ENCODE results near the gene MAPRE3. TPM values are rescaled to one million over a fixed set of nuclear protein-coding genes. Genes with fewer than 3 reads are reported as not detected.

MAPRE3 gene
- total RNA-seq, 1 experiment from 2014 or later, result 4.9 TPM

GRCh38 chr2:27003857-27004256 is 33.4 kb downstream of the MAPRE3 start:
- ChIA-PET POLR2A (interaction anchor here (0.5 kb wide), 1 partner anchor 155 kb away, joined by 5 read pairs; no protein-coding TSS in a partner anchor), CTCF (interaction anchor here (0.6 to 1.6 kb wide), 3 partner anchors 9 to 42 kb away, joined by 3 to 4 read pairs (median 3); no protein-coding TSS in a partner anchor)
- Histone ChIP-seq H3K4me3 (ENCODE audit: low read depth, low read length) (no peak overlapping the region), H3K9me3 (no peaks in the 10 kb centered on the region), H3K27me3 (replicated peaks; ENCODE audit: control insufficient read depth, insufficient read depth, low read length) (no peaks in the 10 kb centered on the region), H3K36me3 (ENCODE audit: control insufficient read depth, insufficient read depth, low read length) (no peaks in the 10 kb centered on the region), H3K4me1 (peaks cover 17% of the 10 kb centered on the region)
- Mint-ChIP-seq H3K4me3 (ENCODE audit: unreplicated experiment) (no peak overlapping the region), H3K27me3 (ENCODE audit: insufficient read depth, unreplicated experiment) (no peaks in the 10 kb centered on the region), H3K27ac (ENCODE audit: unreplicated experiment) (no peak overlapping the region), H3K9me3 (ENCODE audit: unreplicated experiment) (no peaks in the 10 kb centered on the region), H3K4me1 (ENCODE audit: low read depth, unreplicated experiment) (peaks cover 12% of the 10 kb centered on the region), H3K36me3 (ENCODE audit: insufficient read depth, unreplicated experiment) (no peaks in the 10 kb centered on the region)
- DNase-seq, result no peak
- intact Hi-C loops (cut with micrococcal nuclease; ENCODE audit: unreplicated experiment), result no loop called here
- no TSS peak for BruUV-seq (replicated peaks)
- TF ChIP-seq CTCF (IDR thresholded peaks at IDR 0.05; ENCODE audit: insufficient read depth in 1 of 2, low read depth in 1 of 2, low read length in 1 of 2, severe bottlenecking in 1 of 2, unreplicated experiment in 1 of 2), result no peak

- no TSS peak for BruUV-seq (replicated peaks)
- Mint-ChIP-seq H3K9me3 (ENCODE audit: unreplicated experiment) (no peaks in the 10 kb centered on the region), H3K4me1 (ENCODE audit: low read depth, unreplicated experiment) (peaks cover 21% of the 10 kb centered on the region), H3K4me3 (ENCODE audit: unreplicated experiment) (no peak overlapping the region), H3K27me3 (ENCODE audit: insufficient read depth, unreplicated experiment) (no peaks in the 10 kb centered on the region), H3K27ac (ENCODE audit: unreplicated experiment) (no peak overlapping the region), H3K36me3 (ENCODE audit: insufficient read depth, unreplicated experiment) (peaks cover 5% of the 10 kb centered on the region)
- no peak overlapping the region for H3K4me3 ChIP-seq (ENCODE audit: low read depth, low read length)
- no peak for DNase-seq
- H3K4me1 ChIP-seq, result peaks cover 20% of the 10 kb centered on the region
- no peaks in the 10 kb centered on the region for H3K9me3 ChIP-seq
- ChIA-PET POLR2A (interaction anchor here (0.6 kb wide), 1 partner anchor 603 kb away, joined by 3 read pairs; no protein-coding TSS in a partner anchor), CTCF (no interaction called here)
- H3K36me3 ChIP-seq (ENCODE audit: control insufficient read depth, insufficient read depth, low read length), result no peaks in the 10 kb centered on the region
- intact Hi-C loops (cut with micrococcal nuclease; ENCODE audit: unreplicated experiment), result no loop called here
- no peaks in the 10 kb centered on the region for H3K27me3 ChIP-seq (replicated peaks; ENCODE audit: control insufficient read depth, insufficient read depth, low read length)
- TF ChIP-seq CTCF (IDR thresholded peaks at IDR 0.05; ENCODE audit: insufficient read depth in 1 of 2, low read depth in 1 of 2, low read length in 1 of 2, severe bottlenecking in 1 of 2, unreplicated experiment in 1 of 2), result no peak
Measured at GRCh38 chr2:27006602-27007415, 36.4 kb downstream of the MAPRE3 start.

GRCh38 chr2:27007416-27008374 is 37.3 kb downstream of the MAPRE3 start:
- H3K9me3 Mint-ChIP-seq (ENCODE audit: unreplicated experiment), result no peaks in the 10 kb centered on the region
- TF ChIP-seq CTCF (IDR thresholded peaks at IDR 0.05; ENCODE audit: insufficient read depth in 1 of 2, low read depth in 1 of 2, low read length in 1 of 2, severe bottlenecking in 1 of 2, unreplicated experiment in 1 of 2), result no peak
- no peak for DNase-seq
- no TSS peak for BruUV-seq (replicated peaks)
- POLR2A ChIA-PET, result interaction anchor here (0.6 kb wide), 1 partner anchor 602 kb away, joined by 3 read pairs; no protein-coding TSS in a partner anchor
- Histone ChIP-seq H3K9me3 (no peaks in the 10 kb centered on the region), H3K4me1 (peaks cover 20% of the 10 kb centered on the region), H3K27me3 (replicated peaks; ENCODE audit: control insufficient read depth, insufficient read depth, low read length) (no peaks in the 10 kb centered on the region), H3K4me3 (ENCODE audit: low read depth, low read length) (no peak overlapping the region), H3K36me3 (ENCODE audit: control insufficient read depth, insufficient read depth, low read length) (no peaks in the 10 kb centered on the region)
- CTCF ChIA-PET, result no interaction called here
- peaks cover 21% of the 10 kb centered on the region for H3K4me1 Mint-ChIP-seq (ENCODE audit: low read depth, unreplicated experiment)
- no peak overlapping the region for H3K27ac Mint-ChIP-seq (ENCODE audit: unreplicated experiment)
- intact Hi-C loops (cut with micrococcal nuclease; ENCODE audit: unreplicated experiment), result no loop called here
- H3K36me3 Mint-ChIP-seq (ENCODE audit: insufficient read depth, unreplicated experiment), result peaks cover 5% of the 10 kb centered on the region
- H3K4me3 Mint-ChIP-seq (ENCODE audit: unreplicated experiment), result no peak overlapping the region
- H3K27me3 Mint-ChIP-seq (ENCODE audit: insufficient read depth, unreplicated experiment), result no peaks in the 10 kb centered on the region

All from Caco-2 (cell line).